ENCODE data around the gene PLIN5. TPM values are rescaled to one million over a fixed set of nuclear protein-coding genes. Genes with fewer than 3 reads are reported as not detected.

The PLIN5 gene
- total and polyA plus RNA-seq, 2 of the 8 experiments (the other 6 are each of a cell fraction or from before 2014, with no cell fraction given) = 2.0 to 2.5 TPM

DNA sequence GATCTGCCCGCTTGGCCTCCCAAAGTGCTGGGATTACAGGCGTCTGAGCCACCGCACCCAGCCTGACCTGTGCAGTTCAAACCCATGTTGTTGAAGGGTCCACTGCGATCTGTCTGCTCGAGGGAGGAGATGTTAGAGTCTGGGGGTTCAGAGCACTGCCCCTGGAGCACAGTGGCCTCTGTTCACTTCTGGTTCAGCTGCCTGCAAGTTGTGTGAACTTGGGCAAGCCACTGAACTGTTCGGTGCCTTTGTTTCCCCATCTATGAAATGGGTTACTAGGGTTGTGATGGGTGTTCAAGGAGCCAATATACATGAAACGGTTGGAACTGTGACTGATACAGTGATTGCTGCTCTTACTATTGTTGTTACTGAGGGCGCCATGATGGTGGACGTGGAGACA, 1.7 kb downstream of the PLIN5 start:
- Histone ChIP-seq H4K91ac (replicated peaks; ENCODE audit: insufficient read length, low read length) (no peak overlapping the region), H3K27me3 (replicated peaks in 1 of 4; ENCODE audit: control insufficient read depth in 3 of 4, extremely low read depth in 1 of 4, insufficient read depth in 3 of 4, low read length in 3 of 4) (peaks cover 0 to 21% (median 16%) of the 10 kb centered on the region in 4 experiments; a peak in 4 of 7 replicates), H4K8ac (ENCODE audit: extremely low read depth, insufficient read depth, low read length) (no peak overlapping the region), H3K9ac (replicated peaks in 1 of 4; ENCODE audit: extremely low read depth in 1 of 4, low read depth in 3 of 4, low read length in 3 of 4) (no peak overlapping the region), H3K56ac (replicated peaks; ENCODE audit: insufficient read length, low read depth, low read length) (no peak overlapping the region), H3K18ac (ENCODE audit: extremely low read depth, low read length) (no peak overlapping the region), H3K79me2 (ENCODE audit: control insufficient read depth in 1 of 2, insufficient read depth in 2 of 2, low read length in 2 of 2) (no peaks in the 10 kb centered on the region), H3K23me2 (ENCODE audit: low read depth, low read length) (peaks cover 4% of the 10 kb centered on the region; the same call in 1 of the 2 replicates), H4K20me1 (replicated peaks in 1 of 2; ENCODE audit: control insufficient read depth in 1 of 2, insufficient read depth in 2 of 2, low read length in 2 of 2) (peaks cover 0 to 3% of the 10 kb centered on the region in 2 experiments), H3K14ac (ENCODE audit: insufficient read length) (no peak overlapping the region), H2BK20ac (ENCODE audit: low read length) (no peak overlapping the region), H3K9me3 (ENCODE audit: insufficient read depth in 2 of 2, low read depth in 1 of 2, low read length in 1 of 2) (no peaks in the 10 kb centered on the region), H2BK120ac (replicated peaks; ENCODE audit: low read depth, low read length) (no peak overlapping the region), H3K4me2 (ENCODE audit: insufficient read depth in 1 of 2, low read depth in 2 of 2, low read length in 2 of 2) (no peak overlapping the region), H3K27ac (ENCODE audit: low read depth, low read length) (no peak overlapping the region), H3K79me1 (ENCODE audit: low read depth, low read length) (no peaks in the 10 kb centered on the region), H3K4ac (replicated peaks; ENCODE audit: insufficient read length, low read depth, low read length) (no peak overlapping the region), H2BK12ac (ENCODE audit: low read depth, low read length) (no peak overlapping the region), H2BK5ac (ENCODE audit: low read depth, low read length) (no peak overlapping the region), H3K36me3 (ENCODE audit: control insufficient read depth in 2 of 4, insufficient read depth in 4 of 4, low read length in 3 of 4) (no peaks in the 10 kb centered on the region), H3K4me1 (replicated peaks in 1 of 4; ENCODE audit: control insufficient read depth in 3 of 4, insufficient read depth in 4 of 4, low read length in 3 of 4) (peaks cover 0 to 6% (median 3%) of the 10 kb centered on the region in 4 experiments; a peak in 3 of 7 replicates), H3K23ac (ENCODE audit: insufficient read length) (no peak overlapping the region), H4K5ac (ENCODE audit: insufficient read length, low read depth, low read length) (no peak overlapping the region), H2BK15ac (ENCODE audit: low read length) (no peak overlapping the region), H2AFZ (ENCODE audit: low read length) (no peak overlapping the region), H3K4me3 (ENCODE audit: extremely low read depth in 1 of 4, insufficient read depth in 2 of 4, low read depth in 3 of 4, low read length in 4 of 4) (no peak overlapping the region), H2AK5ac (ENCODE audit: low read depth, low read length) (no peak overlapping the region)
- ChIA-PET CTCF (ENCODE audit: partially characterized antibody) (interaction anchor here (0.6 to 11.6 kb wide), 3 partner anchors 10 to 55 kb away, joined by 3 to 174 read pairs (median 7); no protein-coding TSS in a partner anchor), POLR2A (ENCODE audit: partially characterized antibody) (interaction anchor here (1.5 kb wide), 1 partner anchor 39 kb away, joined by 4 read pairs; no protein-coding TSS in a partner anchor)
- no peak for DNase-seq (ENCODE audit: low read depth in 1 of 2, low spot score in 2 of 2)
- no peak for TF ChIP-seq KDM4A (IDR thresholded peaks at IDR 0.05; ENCODE audit: low read depth, low read length, severe bottlenecking)
- no peak for FAIRE-seq
- 92% methylated on average over 8 of the region's 9 CpGs; no CpG with 5 or more reads in 1 of the 2 experiments for WGBS, 2 experiments (ENCODE audit: extremely low coverage in 1 of 2, insufficient coverage in 1 of 2, insufficient read length in 1 of 2, insufficient replicate concordance in 2 of 2, low coverage in 1 of 2, low lambda C conversion rate in 2 of 2, missing lambda C conversion rate in 1 of 2)
